Measurements from ENCODE around the gene ARID5A.

- TF ChIP-seq CTCF (conservative IDR thresholded peaks at IDR 0.05 in 1 of 2, IDR thresholded peaks at IDR 0.05 in 1 of 2; ENCODE audit: extremely low read depth in 1 of 2, insufficient read depth in 1 of 2, low read depth in 1 of 2, low read length in 2 of 2) (no peak), EZH2 (IDR thresholded peaks at IDR 0.05; ENCODE audit: borderline replicate concordance, low read length) (no peak)
Measured at GRCh38 chr2:96549466-96549785, 12.9 kb downstream of the ARID5A start.

Measured in mammary epithelial cell (primary cell).